HepG2 (cell line): Measurements from ENCODE around the gene XPOT. TPM values are rescaled to one million over a fixed set of nuclear protein-coding genes. Genes with fewer than 3 reads are reported as not detected.

Experiments used
- ATAC-seq: fragments of 200-7000 bp; cut with Tn5 transposase; 3 replicates; pipeline ENCODE4 v1.9.1; 2020; ENCODE audit warnings: mild to moderate bottlenecking, moderate library complexity
- BruUV-seq: library from RNA; stranded (reverse); fragments of 400-500 nt; replicated peaks from 2 replicates; lab custom pipeline; 2021; lab: Mats Ljungman, UMichigan
- CTCF ChIA-PET: fragments of 300-600 bp; formaldehyde crosslinking; extraction: SDS; loops from one replicate; lab custom pipeline; 2021; ENCODE audit warnings: low total read pairs, inconsistent platforms, low intra/inter-chr PET ratio; lab: Yijun Ruan, JAX
- POLR2A ChIA-PET: fragments of 350-600 bp; sonication (Branson Sonifier 250); formaldehyde crosslinking; loops from one replicate; lab custom pipeline; 2020; ENCODE audit warnings: antibody characterized with exemption, inconsistent platforms; lab: Yijun Ruan, JAX
- DNase-seq: peaks from one replicate; pipeline ENCODE4 v3.0.0-alpha.2; 2015; ENCODE audit warnings: low spot score
- FAIRE-seq: peaks from 3 replicates; lab custom pipeline; 2011; peaks lifted over from hg19 to GRCh38; lab: Jason Lieb, UNC
- H2AFZ ChIP-seq: one replicate; pipeline ENCODE4 v1.6.1; 2011; ENCODE audit warnings: low read length, inconsistent platforms
- H3K27ac ChIP-seq: fragments of 300-600 bp; 3 replicates; pipeline ENCODE4 v1.8.0; 2011; ENCODE audit warnings: mixed run types, mild to moderate bottlenecking, mixed read lengths, low read length, inconsistent platforms; ENCODE audit not compliant: insufficient read depth; ENCODE audit errors: extremely low read length
- H3K27me3 ChIP-seq, 2 experiments: fragments of 200-600 bp in 1 of 2; 2 replicates in 1 of 2; 3 replicates in 1 of 2; pipeline versions ENCODE4 v1.6.0 to v1.8.0; 2011; ENCODE audit warnings: low read length in 2 of 2, mild to moderate bottlenecking in 2 of 2, moderate library complexity in 2 of 2, inconsistent platforms in 1 of 2; ENCODE audit not compliant: insufficient read depth in 2 of 2, control insufficient read depth in 1 of 2
- H3K36me3 ChIP-seq, 2 experiments: fragments of 200-600 bp in 1 of 2; replicated peaks in 1 of 2; 2 replicates in 1 of 2; 3 replicates in 1 of 2; pipeline versions ENCODE4 v1.5.1 to v1.8.0; 2011; ENCODE audit warnings: low read length in 2 of 2, inconsistent platforms in 1 of 2; ENCODE audit not compliant: insufficient read depth in 2 of 2, control insufficient read depth in 1 of 2
- H3K4me1 ChIP-seq: 2 replicates; pipeline ENCODE4 v1.5.1; 2012; ENCODE audit warnings: low read length, inconsistent platforms; ENCODE audit not compliant: insufficient read depth
- H3K4me2 ChIP-seq: 2 replicates; pipeline ENCODE4 v1.6.0; 2011; ENCODE audit warnings: low read depth, low read length, inconsistent platforms
- H3K4me3 ChIP-seq, 3 experiments: fragments of 200-600 bp in 1 of 3; sonication (generic), shearing (Covaris generic) in 1 of 3; replicated peaks in 1 of 3; 2 replicates each; pipeline ENCODE4 v1.5.1; 2011 to 2016; ENCODE audit warnings: low read length in 3 of 3, inconsistent platforms in 2 of 3, low read depth in 2 of 3, mild to moderate bottlenecking in 2 of 3, control low read depth in 1 of 3, mixed read lengths in 1 of 3; ENCODE audit not compliant: insufficient read depth in 1 of 3
- H3K79me2 ChIP-seq: one replicate; pipeline ENCODE4 v1.6.1; 2011; ENCODE audit warnings: low read length, inconsistent platforms; ENCODE audit not compliant: insufficient read depth
- H3K9ac ChIP-seq: 2 replicates; pipeline ENCODE4 v1.6.0; 2011; ENCODE audit warnings: mild to moderate bottlenecking, low read depth, low read length, inconsistent platforms; ENCODE audit not compliant: insufficient read depth
- H3K9me3 ChIP-seq: 2 replicates; pipeline ENCODE4 v1.5.1; 2012; ENCODE audit warnings: mild to moderate bottlenecking, low read length
- H4K20me1 ChIP-seq: 2 replicates; pipeline ENCODE4 v1.6.0; 2011; ENCODE audit warnings: inconsistent platforms, mild to moderate bottlenecking, low read length, moderate library complexity; ENCODE audit not compliant: insufficient read depth
- CAMTA2 ChIP-seq: sonication (generic); formaldehyde crosslinking; IDR thresholded peaks from 2 replicates; pipeline ENCODE4 v1.4.0; 2020; ENCODE audit warnings: mild to moderate bottlenecking, missing genetic modification reagents, borderline replicate concordance
- FOXO1 ChIP-seq: sonication (generic); formaldehyde crosslinking; IDR thresholded peaks from 2 replicates; pipeline ENCODE4 v1.4.0; 2020; ENCODE audit warnings: missing genetic modification reagents
- HDAC6 ChIP-seq: fragments of 200-600 bp; sonication (generic); IDR thresholded peaks from 2 replicates; pipeline ENCODE4 v1.7.0; 2017; ENCODE audit warnings: mild to moderate bottlenecking, antibody characterized with exemption, low read length, low read depth
- IKZF1 ChIP-seq: fragments of 450-650 bp; IDR thresholded peaks from 2 replicates; pipeline ENCODE4 v1.7.1; 2016
- KMT2B ChIP-seq: IDR thresholded peaks from 2 replicates; pipeline ENCODE4 v1.6.1; 2016; ENCODE audit warnings: missing genetic modification reagents, missing compliant biosample characterization
- NFE2L1 ChIP-seq: sonication (generic); formaldehyde crosslinking; IDR thresholded peaks from 2 replicates; pipeline ENCODE4 v1.4.0; 2020; ENCODE audit warnings: missing genetic modification reagents, mild to moderate bottlenecking, borderline replicate concordance
- PHB2 ChIP-seq: fragments of 450-650 bp; IDR thresholded peaks from 2 replicates; pipeline ENCODE4 v1.6.1; 2018; ENCODE audit not compliant: partially characterized antibody
- POGZ ChIP-seq: sonication (generic); formaldehyde crosslinking; IDR thresholded peaks from 2 replicates; pipeline ENCODE4 v1.4.0; 2020; ENCODE audit warnings: mild to moderate bottlenecking, missing genetic modification reagents
- SCMH1 ChIP-seq: sonication (generic); formaldehyde crosslinking; IDR thresholded peaks from 2 replicates; pipeline ENCODE4 v1.9.0; 2021; ENCODE audit warnings: missing genetic modification reagents, mild to moderate bottlenecking, borderline replicate concordance
- SP1 ChIP-seq, 2 experiments: fragments of 450-650 bp in 1 of 2; sonication (generic) in 1 of 2; formaldehyde crosslinking in 1 of 2; IDR thresholded peaks; 2 replicates each; pipeline versions ENCODE4 v1.4.0 to v1.6.1; 2016 to 2020; ENCODE audit warnings: missing genetic modification reagents in 1 of 2
- ZNF264 ChIP-seq: sonication (generic); formaldehyde crosslinking; IDR thresholded peaks from 2 replicates; pipeline ENCODE4 v1.4.0; 2020; ENCODE audit warnings: missing genetic modification reagents
- ZNF3 ChIP-seq: IDR thresholded peaks from 2 replicates; pipeline ENCODE4 v1.7.0; 2017; ENCODE audit warnings: inconsistent platforms
- ZNF709 ChIP-seq: sonication (generic); formaldehyde crosslinking; IDR thresholded peaks from 2 replicates; pipeline ENCODE4 v1.5.0; 2020; ENCODE audit warnings: mild to moderate bottlenecking, missing genetic modification reagents
- WGBS: methylation state at CpG from one replicate; pipeline ENCODE4 v1.1.6; 2017; ENCODE audit warnings: low lambda C conversion rate; 5-methylcytosine and 5-hydroxymethylcytosine counted together
- in situ Hi-C: cut with HindIII; loops from 2 replicates; pipeline ENCODE4 v1.10.0; 2017; ENCODE audit warnings: low pct_unique_long_range_greater_than_20kb; ENCODE audit not compliant: extremely low pct_ligation_motif_present
- intact Hi-C: fragments of 100-400 bp; cut with micrococcal nuclease; formaldehyde crosslinking; loops from one replicate; pipeline ENCODE4 v1.10.0; 2022; ENCODE audit not compliant: unreplicated experiment
- polyA plus RNA-seq, 8 experiments: library from polyadenylated mRNA; depleted of rRNA in 3 of 8; stranded (reverse) in 7 of 8; unstranded in 1 of 8; fragments of >200 nt; fragmentation: Illumina TruSeq in 4 of 8; extraction: Trizol in 4 of 8; gene quantifications; 2 replicates each; pipeline versions ENCODE4 v1.2.1 to v1.2.3, GENCODE V29; 2011 to 2016; ENCODE audit warnings: low read depth in 4 of 8, missing spikeins in 1 of 8, mixed read lengths in 1 of 8; ENCODE audit not compliant: insufficient read depth in 1 of 8
- total RNA-seq, 5 experiments: library from RNA; depleted of rRNA; stranded (reverse); fragments of >200 nt; fragmentation: Illumina TruSeq; extraction: Trizol; gene quantifications; 2 replicates each; pipeline ENCODE4 v1.2.3, GENCODE V29; 2016; ENCODE audit warnings: low read depth in 1 of 5
- TF ChIP-seq, protein P1 (sequence below): sonication (generic); formaldehyde crosslinking; IDR thresholded peaks from 2 replicates; pipeline ENCODE4 v1.8.0; 2022; ENCODE audit warnings: missing genetic modification reagents, mild to moderate bottlenecking, moderate library complexity, borderline replicate concordance
- TF ChIP-seq, protein P2 (sequence below): IDR thresholded peaks from 2 replicates; pipeline ENCODE4 v1.6.1; 2016; ENCODE audit warnings: missing genetic modification reagents, missing compliant biosample characterization
- TF ChIP-seq, protein P3 (sequence below): sonication (generic); formaldehyde crosslinking; IDR thresholded peaks from 2 replicates; pipeline ENCODE4 v1.5.0; 2020; ENCODE audit warnings: mild to moderate bottlenecking, low read depth, missing genetic modification reagents, borderline replicate concordance
- TF ChIP-seq, protein P4 (sequence below): sonication (generic); formaldehyde crosslinking; IDR thresholded peaks from 2 replicates; pipeline ENCODE4 v1.9.0; 2021; ENCODE audit warnings: mild to moderate bottlenecking, missing genetic modification reagents

Gene XPOT
- total and polyA plus RNA-seq, 2 of the 13 experiments (the other 11 are each of a cell fraction or from before 2014, with no cell fraction given): 93.8 to 102 TPM

DNA sequence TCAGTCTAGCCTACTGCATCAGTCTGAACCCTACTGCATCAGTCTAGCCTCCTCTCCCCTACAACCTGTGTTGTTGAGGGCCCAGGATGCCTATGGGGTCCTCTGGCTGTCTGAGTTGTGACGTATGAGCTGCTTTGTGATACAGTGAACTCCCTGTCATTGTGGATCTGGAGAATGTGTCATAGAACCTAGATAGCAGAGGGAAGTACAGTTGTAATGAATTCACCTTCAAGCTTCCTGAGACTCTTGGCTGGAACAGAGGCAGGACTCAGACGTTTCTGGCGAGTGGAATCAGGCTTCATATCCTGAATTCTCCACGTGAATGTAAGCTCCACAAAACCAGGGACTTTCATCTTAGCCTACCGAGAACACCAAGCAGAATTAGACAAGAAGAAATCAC is 64.8 kb downstream of the XPOT start:
- TF ChIP-seq, protein P1, sequence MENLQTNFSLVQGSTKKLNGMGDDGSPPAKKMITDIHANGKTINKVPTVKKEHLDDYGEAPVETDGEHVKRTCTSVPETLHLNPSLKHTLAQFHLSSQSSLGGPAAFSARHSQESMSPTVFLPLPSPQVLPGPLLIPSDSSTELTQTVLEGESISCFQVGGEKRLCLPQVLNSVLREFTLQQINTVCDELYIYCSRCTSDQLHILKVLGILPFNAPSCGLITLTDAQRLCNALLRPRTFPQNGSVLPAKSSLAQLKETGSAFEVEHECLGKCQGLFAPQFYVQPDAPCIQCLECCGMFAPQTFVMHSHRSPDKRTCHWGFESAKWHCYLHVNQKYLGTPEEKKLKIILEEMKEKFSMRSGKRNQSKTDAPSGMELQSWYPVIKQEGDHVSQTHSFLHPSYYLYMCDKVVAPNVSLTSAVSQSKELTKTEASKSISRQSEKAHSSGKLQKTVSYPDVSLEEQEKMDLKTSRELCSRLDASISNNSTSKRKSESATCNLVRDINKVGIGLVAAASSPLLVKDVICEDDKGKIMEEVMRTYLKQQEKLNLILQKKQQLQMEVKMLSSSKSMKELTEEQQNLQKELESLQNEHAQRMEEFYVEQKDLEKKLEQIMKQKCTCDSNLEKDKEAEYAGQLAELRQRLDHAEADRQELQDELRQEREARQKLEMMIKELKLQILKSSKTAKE: no peak
- TF ChIP-seq FOXO1 (CRISPR knock-in tag) (no peak), SP1 (IDR thresholded peaks at IDR 0.05) (no peak), SP1 (CRISPR knock-in tag; IDR thresholded peaks at IDR 0.05) (no peak), HDAC6 (no peak), IKZF1 (no peak), NFE2L1 (CRISPR knock-in tag) (no peak), ZNF3 (no peak), ZNF709 (no peak), POGZ (CRISPR knock-in tag) (no peak), ZNF264 (no peak), PHB2 (no peak), KMT2B (no peak), CAMTA2 (no peak), SCMH1 (CRISPR knock-in tag) (no peak)
- TF ChIP-seq, protein P2, sequence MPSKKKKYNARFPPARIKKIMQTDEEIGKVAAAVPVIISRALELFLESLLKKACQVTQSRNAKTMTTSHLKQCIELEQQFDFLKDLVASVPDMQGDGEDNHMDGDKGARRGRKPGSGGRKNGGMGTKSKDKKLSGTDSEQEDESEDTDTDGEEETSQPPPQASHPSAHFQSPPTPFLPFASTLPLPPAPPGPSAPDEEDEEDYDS (CRISPR knock-in tag): no peak
- TF ChIP-seq, protein P3, sequence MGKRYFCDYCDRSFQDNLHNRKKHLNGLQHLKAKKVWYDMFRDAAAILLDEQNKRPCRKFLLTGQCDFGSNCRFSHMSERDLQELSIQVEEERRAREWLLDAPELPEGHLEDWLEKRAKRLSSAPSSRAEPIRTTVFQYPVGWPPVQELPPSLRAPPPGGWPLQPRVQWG (CRISPR knock-in tag): no peak
- TF ChIP-seq, protein P4, sequence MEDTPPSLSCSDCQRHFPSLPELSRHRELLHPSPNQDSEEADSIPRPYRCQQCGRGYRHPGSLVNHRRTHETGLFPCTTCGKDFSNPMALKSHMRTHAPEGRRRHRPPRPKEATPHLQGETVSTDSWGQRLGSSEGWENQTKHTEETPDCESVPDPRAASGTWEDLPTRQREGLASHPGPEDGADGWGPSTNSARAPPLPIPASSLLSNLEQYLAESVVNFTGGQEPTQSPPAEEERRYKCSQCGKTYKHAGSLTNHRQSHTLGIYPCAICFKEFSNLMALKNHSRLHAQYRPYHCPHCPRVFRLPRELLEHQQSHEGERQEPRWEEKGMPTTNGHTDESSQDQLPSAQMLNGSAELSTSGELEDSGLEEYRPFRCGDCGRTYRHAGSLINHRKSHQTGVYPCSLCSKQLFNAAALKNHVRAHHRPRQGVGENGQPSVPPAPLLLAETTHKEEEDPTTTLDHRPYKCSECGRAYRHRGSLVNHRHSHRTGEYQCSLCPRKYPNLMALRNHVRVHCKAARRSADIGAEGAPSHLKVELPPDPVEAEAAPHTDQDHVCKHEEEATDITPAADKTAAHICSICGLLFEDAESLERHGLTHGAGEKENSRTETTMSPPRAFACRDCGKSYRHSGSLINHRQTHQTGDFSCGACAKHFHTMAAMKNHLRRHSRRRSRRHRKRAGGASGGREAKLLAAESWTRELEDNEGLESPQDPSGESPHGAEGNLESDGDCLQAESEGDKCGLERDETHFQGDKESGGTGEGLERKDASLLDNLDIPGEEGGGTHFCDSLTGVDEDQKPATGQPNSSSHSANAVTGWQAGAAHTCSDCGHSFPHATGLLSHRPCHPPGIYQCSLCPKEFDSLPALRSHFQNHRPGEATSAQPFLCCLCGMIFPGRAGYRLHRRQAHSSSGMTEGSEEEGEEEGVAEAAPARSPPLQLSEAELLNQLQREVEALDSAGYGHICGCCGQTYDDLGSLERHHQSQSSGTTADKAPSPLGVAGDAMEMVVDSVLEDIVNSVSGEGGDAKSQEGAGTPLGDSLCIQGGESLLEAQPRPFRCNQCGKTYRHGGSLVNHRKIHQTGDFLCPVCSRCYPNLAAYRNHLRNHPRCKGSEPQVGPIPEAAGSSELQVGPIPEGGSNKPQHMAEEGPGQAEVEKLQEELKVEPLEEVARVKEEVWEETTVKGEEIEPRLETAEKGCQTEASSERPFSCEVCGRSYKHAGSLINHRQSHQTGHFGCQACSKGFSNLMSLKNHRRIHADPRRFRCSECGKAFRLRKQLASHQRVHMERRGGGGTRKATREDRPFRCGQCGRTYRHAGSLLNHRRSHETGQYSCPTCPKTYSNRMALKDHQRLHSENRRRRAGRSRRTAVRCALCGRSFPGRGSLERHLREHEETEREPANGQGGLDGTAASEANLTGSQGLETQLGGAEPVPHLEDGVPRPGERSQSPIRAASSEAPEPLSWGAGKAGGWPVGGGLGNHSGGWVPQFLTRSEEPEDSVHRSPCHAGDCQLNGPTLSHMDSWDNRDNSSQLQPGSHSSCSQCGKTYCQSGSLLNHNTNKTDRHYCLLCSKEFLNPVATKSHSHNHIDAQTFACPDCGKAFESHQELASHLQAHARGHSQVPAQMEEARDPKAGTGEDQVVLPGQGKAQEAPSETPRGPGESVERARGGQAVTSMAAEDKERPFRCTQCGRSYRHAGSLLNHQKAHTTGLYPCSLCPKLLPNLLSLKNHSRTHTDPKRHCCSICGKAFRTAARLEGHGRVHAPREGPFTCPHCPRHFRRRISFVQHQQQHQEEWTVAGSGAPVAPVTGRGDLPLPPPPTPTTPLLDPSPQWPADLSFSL: no peak
- TF ChIP-seq, all 625 proteins: peak for 0
- Histone ChIP-seq H3K36me3 (peaks cover 12 to 74% of the 10 kb centered on the region in 2 experiments; a peak in 4 of 5 replicates), H3K4me1 (no peaks in the 10 kb centered on the region), H3K79me2 (no peaks in the 10 kb centered on the region), H2AFZ (no peak overlapping the region), H3K9ac (no peak overlapping the region), H3K4me2 (no peak overlapping the region), H3K27me3 (no peaks in the 10 kb centered on the region; a peak in 1 of 5 replicates), H4K20me1 (no peaks in the 10 kb centered on the region), H3K27ac (no peak overlapping the region), H3K9me3 (no peaks in the 10 kb centered on the region), H3K4me3 (no peak overlapping the region)
- no TSS peak for BruUV-seq
- in situ Hi-C loops: no loop called here
- intact Hi-C loops: no loop called here
- ChIA-PET CTCF (no interaction called here), POLR2A (no interaction called here)
- 77% methylated on average over 5 of the region's 5 CpGs for WGBS
- ATAC-seq (no peak), DNase-seq (no peak), FAIRE-seq (no peak)
